ENCODE results near the gene UBE3B.

UBE3B gene

GRCh38 chr12:109494348-109494881, 17.0 kb downstream of the UBE3B start:
- no peak for TF ChIP-seq CTCF (conservative IDR thresholded peaks at IDR 0.05; ENCODE audit: low read length)
- no peak overlapping the region for H3K4me3 ChIP-seq (ENCODE audit: low read length)
- DNase-seq (ENCODE audit: low read depth): no peak

GRCh38 chr12:109495012-109495411, 17.6 kb downstream of the UBE3B start:
- no peak overlapping the region for H3K4me3 ChIP-seq (ENCODE audit: low read length)
- DNase-seq (ENCODE audit: low read depth): no peak
- no peak for TF ChIP-seq CTCF (conservative IDR thresholded peaks at IDR 0.05; ENCODE audit: low read length)

GRCh38 chr12:109496306-109496705, 18.9 kb downstream of the UBE3B start:
- no peak for DNase-seq (ENCODE audit: low read depth)
- TF ChIP-seq CTCF (conservative IDR thresholded peaks at IDR 0.05; ENCODE audit: low read length): no peak
- no peak overlapping the region for H3K4me3 ChIP-seq (ENCODE audit: low read length)

GRCh38 chr12:109497675-109498074, 20.2 kb downstream of the UBE3B start:
- no peak for TF ChIP-seq CTCF (conservative IDR thresholded peaks at IDR 0.05; ENCODE audit: low read length)
- H3K4me3 ChIP-seq (ENCODE audit: low read length): no peak overlapping the region
- no peak for DNase-seq (ENCODE audit: low read depth)

- no peak for TF ChIP-seq CTCF (conservative IDR thresholded peaks at IDR 0.05; ENCODE audit: low read length)
- no peak overlapping the region for H3K4me3 ChIP-seq (ENCODE audit: low read length)
- DNase-seq (ENCODE audit: low read depth): no peak
Observed at GRCh38 chr12:109500406-109501185, 23.2 kb downstream of the UBE3B start.

- TF ChIP-seq CTCF (conservative IDR thresholded peaks at IDR 0.05; ENCODE audit: low read length): no peak
- no peak overlapping the region for H3K4me3 ChIP-seq (ENCODE audit: low read length)
Observed at GRCh38 chr12:109501299-109501698, 23.9 kb downstream of the UBE3B start.

GRCh38 chr12:109502332-109502731, 24.9 kb downstream of the UBE3B start:
- TF ChIP-seq CTCF (conservative IDR thresholded peaks at IDR 0.05; ENCODE audit: low read length): no peak
- H3K4me3 ChIP-seq (ENCODE audit: low read length): no peak overlapping the region
- no peak for DNase-seq (ENCODE audit: low read depth)

More at GRCh38 chr12:109501299-109501698, 23.9 kb downstream of the UBE3B start:
- no peak for DNase-seq (ENCODE audit: low read depth)

All from AG10803 (cell line).